ENCODE measurements around the gene MMP14.

MMP14 gene

GRCh38 chr14:22884076-22884737, 47.8 kb downstream of the MMP14 start:
- no peak for DNase-seq (ENCODE audit: low read depth, low spot score)

- no peak for DNase-seq (ENCODE audit: low read depth, low spot score)
Observed at GRCh38 chr14:22884738-22885523, 48.5 kb downstream of the MMP14 start.

- DNase-seq (ENCODE audit: low read depth, low spot score): no peak
Observed at GRCh38 chr14:22885975-22886374, 49.6 kb downstream of the MMP14 start.

GRCh38 chr14:22886500-22887259, 50.3 kb downstream of the MMP14 start:
- no peak for DNase-seq (ENCODE audit: low read depth, low spot score)

GRCh38 chr14:22887260-22887989, 51.0 kb downstream of the MMP14 start:
- DNase-seq (ENCODE audit: low read depth, low spot score): peak; percentile 93

- no peak for DNase-seq (ENCODE audit: low read depth, low spot score)
Observed at GRCh38 chr14:22887990-22888378, 51.6 kb downstream of the MMP14 start.

GRCh38 chr14:22888662-22889061, 52.3 kb downstream of the MMP14 start:
- no peak for DNase-seq (ENCODE audit: low read depth, low spot score)

GRCh38 chr14:22890416-22890815, 54.0 kb downstream of the MMP14 start:
- DNase-seq (ENCODE audit: low read depth, low spot score): no peak

GRCh38 chr14:22892488-22892887, 56.1 kb downstream of the MMP14 start:
- DNase-seq (ENCODE audit: low read depth, low spot score): no peak

- DNase-seq (ENCODE audit: low read depth, low spot score): no peak
Observed at GRCh38 chr14:22893706-22894105, 57.3 kb downstream of the MMP14 start.

GRCh38 chr14:22895402-22895801, 59.0 kb downstream of the MMP14 start:
- no peak for DNase-seq (ENCODE audit: low read depth, low spot score)

- DNase-seq (ENCODE audit: low read depth, low spot score): no peak
Observed at GRCh38 chr14:22896356-22896755, 60.0 kb downstream of the MMP14 start.

- no peak for DNase-seq (ENCODE audit: low read depth, low spot score)
Observed at GRCh38 chr14:22896760-22897159, 60.4 kb downstream of the MMP14 start.

- DNase-seq (ENCODE audit: low read depth, low spot score): no peak
Observed at GRCh38 chr14:22897357-22897756, 61.0 kb downstream of the MMP14 start.
